ENCODE data around the gene PDF. TPM values are rescaled to one million over a fixed set of nuclear protein-coding genes. Genes with fewer than 3 reads are reported as not detected.

The PDF gene
- total RNA-seq, 1 donor: 11.2 TPM

DNA sequence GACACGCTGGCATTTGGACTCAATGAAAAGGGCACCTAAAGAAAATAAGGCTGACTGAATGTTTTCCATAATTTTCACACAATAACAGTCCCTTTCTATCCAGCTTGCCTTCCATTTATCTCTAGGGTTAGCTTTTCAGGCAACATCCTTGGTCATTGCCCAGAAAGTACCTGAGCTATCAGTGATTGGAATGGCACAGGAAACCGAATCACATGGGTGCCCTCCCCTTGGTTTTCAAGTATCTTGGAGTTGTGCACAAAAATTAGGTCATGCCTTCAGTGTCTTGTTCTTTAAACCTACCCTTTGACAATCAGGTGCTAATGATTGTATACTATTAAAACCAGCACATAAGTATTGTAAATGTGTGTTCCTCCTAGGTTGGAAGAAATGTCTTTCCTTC, 22.5 kb downstream of the PDF start:
- Histone ChIP-seq H3K27ac (ENCODE audit: low read depth, low read length) (no peak overlapping the region), H3K9me3 (ENCODE audit: low read depth, low read length) (no peaks in the 10 kb centered on the region), H3K79me2 (ENCODE audit: insufficient read depth, low read length) (peaks cover 16% of the 10 kb centered on the region), H3K4me2 (ENCODE audit: insufficient read depth, low read length) (no peak overlapping the region), H3K36me3 (ENCODE audit: insufficient read depth, low read length) (peaks cover 4% of the 10 kb centered on the region), H4K20me1 (ENCODE audit: insufficient read depth, low read length) (peaks cover 7% of the 10 kb centered on the region), H2AFZ (ENCODE audit: low read length) (no peak overlapping the region), H3K4me3 (ENCODE audit: insufficient read depth, low read length) (no peak overlapping the region), H3K4me1 (ENCODE audit: insufficient read depth, low read length) (peaks cover 6% of the 10 kb centered on the region), H3K27me3 (ENCODE audit: insufficient read depth, low read length) (no peaks in the 10 kb centered on the region)
- no peak for DNase-seq (ENCODE audit: insufficient read length, low spot score, missing footprints)
- TF ChIP-seq, protein P1, sequence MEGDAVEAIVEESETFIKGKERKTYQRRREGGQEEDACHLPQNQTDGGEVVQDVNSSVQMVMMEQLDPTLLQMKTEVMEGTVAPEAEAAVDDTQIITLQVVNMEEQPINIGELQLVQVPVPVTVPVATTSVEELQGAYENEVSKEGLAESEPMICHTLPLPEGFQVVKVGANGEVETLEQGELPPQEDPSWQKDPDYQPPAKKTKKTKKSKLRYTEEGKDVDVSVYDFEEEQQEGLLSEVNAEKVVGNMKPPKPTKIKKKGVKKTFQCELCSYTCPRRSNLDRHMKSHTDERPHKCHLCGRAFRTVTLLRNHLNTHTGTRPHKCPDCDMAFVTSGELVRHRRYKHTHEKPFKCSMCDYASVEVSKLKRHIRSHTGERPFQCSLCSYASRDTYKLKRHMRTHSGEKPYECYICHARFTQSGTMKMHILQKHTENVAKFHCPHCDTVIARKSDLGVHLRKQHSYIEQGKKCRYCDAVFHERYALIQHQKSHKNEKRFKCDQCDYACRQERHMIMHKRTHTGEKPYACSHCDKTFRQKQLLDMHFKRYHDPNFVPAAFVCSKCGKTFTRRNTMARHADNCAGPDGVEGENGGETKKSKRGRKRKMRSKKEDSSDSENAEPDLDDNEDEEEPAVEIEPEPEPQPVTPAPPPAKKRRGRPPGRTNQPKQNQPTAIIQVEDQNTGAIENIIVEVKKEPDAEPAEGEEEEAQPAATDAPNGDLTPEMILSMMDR (IDR thresholded peaks at IDR 0.05; ENCODE audit: extremely low read depth, low read depth, low read length): no peak

DNA sequence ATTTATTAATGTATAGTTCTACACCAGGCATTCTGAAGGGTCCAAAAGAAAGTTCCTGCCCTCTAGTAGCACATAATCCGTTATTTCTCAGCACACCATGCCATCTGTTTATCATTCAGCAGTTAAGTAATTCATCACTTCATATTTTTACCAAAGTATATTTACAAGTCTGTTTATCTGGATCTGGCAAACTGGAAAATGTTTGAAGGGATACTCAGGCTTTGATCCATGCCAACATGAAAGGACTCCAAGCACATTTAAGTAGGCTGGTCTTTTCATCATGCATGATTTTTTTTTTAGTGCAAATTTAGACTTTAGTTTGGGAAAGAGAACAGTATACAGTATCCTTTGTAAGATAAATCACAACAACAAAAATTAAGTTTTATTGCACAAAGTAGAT, 23.3 kb downstream of the PDF start:
- peaks cover 9% of the 10 kb centered on the region for H3K79me2 ChIP-seq (ENCODE audit: insufficient read depth, low read length)
- no peak for DNase-seq (ENCODE audit: insufficient read length, low spot score, missing footprints)
- no peaks in the 10 kb centered on the region for H3K27me3 ChIP-seq (ENCODE audit: insufficient read depth, low read length)
- no peaks in the 10 kb centered on the region for H3K9me3 ChIP-seq (ENCODE audit: low read depth, low read length)
- peaks cover 4% of the 10 kb centered on the region for H3K36me3 ChIP-seq (ENCODE audit: insufficient read depth, low read length)
- H2AFZ ChIP-seq (ENCODE audit: low read length): no peak overlapping the region
- no peak overlapping the region for H3K4me2 ChIP-seq (ENCODE audit: insufficient read depth, low read length)
- TF ChIP-seq, protein P1 (IDR thresholded peaks at IDR 0.05; ENCODE audit: extremely low read depth, low read depth, low read length): no peak
- no peak overlapping the region for H3K4me3 ChIP-seq (ENCODE audit: insufficient read depth, low read length)
- peaks cover 4% of the 10 kb centered on the region for H4K20me1 ChIP-seq (ENCODE audit: insufficient read depth, low read length)
- H3K27ac ChIP-seq (ENCODE audit: low read depth, low read length): no peak overlapping the region
- H3K4me1 ChIP-seq (ENCODE audit: insufficient read depth, low read length): peaks cover 3% of the 10 kb centered on the region

DNA sequence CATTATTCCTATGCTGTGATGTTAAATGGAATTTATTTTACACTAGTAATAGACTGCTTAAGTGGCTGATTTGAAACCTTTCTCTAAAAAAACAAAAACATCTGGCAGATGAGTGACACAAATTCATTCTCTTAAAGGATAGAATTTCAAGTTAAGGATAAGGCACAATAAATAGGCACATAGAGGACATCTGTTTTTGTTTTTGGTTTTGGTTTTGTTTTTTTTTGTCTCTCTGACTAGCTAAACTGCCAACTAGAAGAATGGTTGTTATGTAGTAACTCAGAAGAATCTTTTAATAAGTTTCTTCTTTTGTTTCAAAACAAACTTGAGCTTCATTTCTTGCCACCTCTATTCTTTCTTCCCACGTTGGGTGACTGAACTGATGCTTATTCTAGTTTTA, 24.4 kb downstream of the PDF start:
- H3K9me3 ChIP-seq (ENCODE audit: low read depth, low read length): no peaks in the 10 kb centered on the region
- H3K4me2 ChIP-seq (ENCODE audit: insufficient read depth, low read length): no peak overlapping the region
- H3K36me3 ChIP-seq (ENCODE audit: insufficient read depth, low read length): peaks cover 12% of the 10 kb centered on the region
- no peak overlapping the region for H2AFZ ChIP-seq (ENCODE audit: low read length)
- no peaks in the 10 kb centered on the region for H3K27me3 ChIP-seq (ENCODE audit: insufficient read depth, low read length)
- no peaks in the 10 kb centered on the region for H4K20me1 ChIP-seq (ENCODE audit: insufficient read depth, low read length)
- no peaks in the 10 kb centered on the region for H3K4me1 ChIP-seq (ENCODE audit: insufficient read depth, low read length)
- H3K27ac ChIP-seq (ENCODE audit: low read depth, low read length): no peak overlapping the region
- H3K4me3 ChIP-seq (ENCODE audit: insufficient read depth, low read length): no peak overlapping the region
- TF ChIP-seq, protein P1 (IDR thresholded peaks at IDR 0.05; ENCODE audit: extremely low read depth, low read depth, low read length): no peak
- no peaks in the 10 kb centered on the region for H3K79me2 ChIP-seq (ENCODE audit: insufficient read depth, low read length)
- DNase-seq (ENCODE audit: insufficient read length, low spot score, missing footprints): no peak

DNA sequence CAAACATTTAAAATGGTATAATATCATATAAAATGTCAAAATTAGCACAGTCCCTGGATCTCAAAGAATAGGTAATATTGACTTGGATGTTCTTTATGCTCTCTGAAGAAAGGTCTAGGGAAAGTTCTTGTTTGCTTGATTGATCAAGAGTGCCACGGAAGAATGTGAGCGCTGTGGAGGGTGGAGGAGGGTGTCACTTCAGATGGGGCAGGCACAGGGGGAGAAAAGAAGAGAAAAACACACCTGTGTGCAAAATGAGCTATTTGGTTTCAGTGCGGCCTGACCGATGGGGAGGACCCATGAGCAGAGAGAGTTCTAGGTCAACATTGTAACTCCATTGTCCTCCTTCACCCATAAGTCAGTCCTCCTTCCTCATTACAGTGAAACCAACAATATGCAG, 28.1 kb downstream of the PDF start:
- Histone ChIP-seq H3K4me2 (ENCODE audit: insufficient read depth, low read length) (no peak overlapping the region), H4K20me1 (ENCODE audit: insufficient read depth, low read length) (no peaks in the 10 kb centered on the region), H3K27ac (ENCODE audit: low read depth, low read length) (no peak overlapping the region), H3K36me3 (ENCODE audit: insufficient read depth, low read length) (peaks cover 27% of the 10 kb centered on the region), H3K9me3 (ENCODE audit: low read depth, low read length) (no peaks in the 10 kb centered on the region), H3K4me1 (ENCODE audit: insufficient read depth, low read length) (no peaks in the 10 kb centered on the region), H3K79me2 (ENCODE audit: insufficient read depth, low read length) (no peaks in the 10 kb centered on the region), H3K4me3 (ENCODE audit: insufficient read depth, low read length) (no peak overlapping the region), H3K27me3 (ENCODE audit: insufficient read depth, low read length) (no peaks in the 10 kb centered on the region), H2AFZ (ENCODE audit: low read length) (no peak overlapping the region)
- DNase-seq (ENCODE audit: insufficient read length, low spot score, missing footprints): no peak
- TF ChIP-seq, protein P1 (IDR thresholded peaks at IDR 0.05; ENCODE audit: extremely low read depth, low read depth, low read length): no peak
